Left hindlimb (tissue), 1 donor: ENCODE results near the gene GOLGA8J.
"Not testable (repeated sequence)": the region's sequence is repeated elsewhere in the genome, so short reads cannot be mapped to it uniquely, and the experiment has no call there.

Source experiments
- DNase-seq: peaks from one replicate; pipeline ENCODE4 v3.0.0-alpha.2; 2018

Gene GOLGA8J, protein sequence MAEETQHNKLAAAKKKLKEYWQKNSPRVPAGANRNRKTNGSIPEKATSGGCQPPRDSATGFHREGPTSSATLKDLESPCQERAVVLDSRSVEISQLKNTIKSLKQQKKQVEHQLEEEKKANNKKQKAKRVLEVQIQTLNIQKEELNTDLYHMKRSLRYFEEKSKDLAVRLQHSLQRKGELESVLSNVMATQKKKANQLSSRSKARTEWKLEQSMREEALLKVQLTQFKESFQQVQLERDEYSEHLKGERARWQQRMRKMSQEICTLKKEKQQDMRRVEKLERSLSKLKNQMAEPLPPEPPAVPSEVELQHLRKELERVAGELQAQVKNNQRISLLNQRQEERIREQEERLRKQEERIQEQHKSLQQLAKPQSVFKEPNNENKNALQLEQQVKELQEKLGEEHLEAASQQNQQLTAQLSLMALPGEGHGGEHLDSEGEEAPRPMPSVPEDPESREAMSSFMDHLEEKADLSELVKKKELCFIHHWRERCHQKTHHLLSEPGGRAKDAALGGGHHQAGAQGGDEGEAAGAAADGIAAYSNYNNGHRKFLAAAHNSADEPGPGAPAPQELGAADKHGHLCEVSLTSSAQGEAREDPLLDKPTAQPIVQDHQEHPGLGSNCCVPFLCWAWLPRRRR

DNA sequence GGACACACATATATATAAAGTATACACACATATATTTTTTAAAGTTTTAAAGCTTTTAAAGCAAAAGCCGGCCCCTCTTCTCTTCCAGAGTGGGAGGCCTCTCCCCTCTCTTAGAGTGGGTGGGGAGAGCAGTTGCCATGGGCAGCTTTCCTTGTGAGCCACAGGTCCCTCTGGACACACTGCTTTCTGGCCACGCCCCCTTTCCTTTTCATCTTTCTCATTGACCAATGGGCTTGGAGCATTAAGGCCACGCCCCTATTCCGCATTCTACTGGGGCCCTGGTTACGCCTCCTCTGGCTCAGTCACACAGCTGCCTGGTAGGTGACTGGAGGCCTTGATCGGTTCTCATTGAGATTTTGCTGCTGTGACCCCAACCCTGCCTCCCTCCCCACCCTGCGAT is at the start of gene GOLGA8J:
Gene GOLGA8J (plus strand): TSS at position 301 of the 400 bp plus-strand sequence. CDS start 98 bp downstream, at position 399.
- DNase-seq: not testable (repeated sequence)

DNA sequence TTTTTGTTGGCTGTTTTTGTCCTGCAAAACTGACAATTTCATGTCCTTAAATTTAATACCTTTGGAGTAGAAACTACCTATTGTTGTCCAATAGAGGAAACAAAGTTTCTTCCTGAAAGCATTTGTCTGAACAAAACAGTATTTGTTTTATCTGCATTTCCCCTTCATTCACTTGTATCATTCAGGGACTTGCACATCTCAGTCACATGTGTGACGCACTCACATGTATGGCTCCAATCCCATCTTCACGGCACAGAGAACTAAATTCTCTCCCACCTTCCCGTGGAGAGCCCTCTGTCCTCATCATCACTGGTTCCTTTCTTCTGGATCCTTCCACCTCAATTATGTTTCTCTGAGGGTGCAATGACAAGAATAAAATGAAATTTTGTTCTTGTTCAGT is 49.5 kb upstream of the GOLGA8J start:
- no peak for DNase-seq

DNA sequence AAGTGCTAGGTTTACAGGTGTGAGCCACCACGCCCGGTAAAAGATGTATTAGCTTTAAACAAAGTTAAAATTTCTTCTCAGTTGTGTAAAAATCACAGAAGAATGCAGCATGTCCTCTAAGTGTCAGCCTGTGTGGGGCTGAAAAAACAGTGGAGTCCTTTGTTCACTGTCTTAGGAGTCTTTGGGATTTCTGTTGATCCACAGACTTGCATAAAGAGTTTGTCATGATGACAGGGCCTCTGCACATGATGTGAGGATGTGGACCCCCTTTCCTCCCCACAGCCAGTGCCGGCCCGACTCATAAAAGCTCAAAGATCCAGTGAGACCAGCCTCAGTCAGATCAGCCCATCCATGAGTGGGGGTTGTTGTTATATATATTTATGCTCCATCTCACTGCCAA is 49.0 kb upstream of the GOLGA8J start:
- no peak for DNase-seq

DNA sequence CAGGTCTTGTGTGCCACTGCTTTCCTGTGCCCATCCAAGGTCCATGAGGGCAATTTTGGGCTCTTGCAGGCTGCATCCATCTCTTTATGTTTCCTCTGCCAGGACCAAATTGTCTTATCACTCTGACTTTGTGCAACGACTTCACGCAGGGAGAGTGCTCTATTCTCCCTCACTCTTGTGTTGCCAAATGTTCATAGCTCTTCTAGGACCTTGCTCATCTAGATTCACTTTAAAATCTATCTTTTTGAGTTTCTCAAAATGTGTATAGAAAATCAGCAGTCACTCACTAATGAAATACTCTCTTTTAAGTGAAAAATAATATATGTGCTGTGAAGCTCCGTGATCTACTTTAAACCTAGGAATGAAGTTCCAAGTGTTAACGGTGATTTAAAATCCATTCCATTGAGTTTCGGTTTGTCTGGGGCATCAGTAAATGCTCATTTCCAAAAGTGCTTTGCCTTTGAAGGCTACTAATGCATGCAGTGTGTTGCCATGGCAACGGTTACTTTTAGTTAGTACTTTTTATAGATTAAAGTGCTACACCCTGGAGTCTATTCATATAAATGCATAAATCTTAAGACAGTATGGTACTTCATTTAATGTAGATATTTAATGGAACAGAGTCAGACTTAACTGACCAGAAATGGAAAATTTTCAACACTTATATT is 46.6 kb upstream of the GOLGA8J start:
- DNase-seq: no peak

DNA sequence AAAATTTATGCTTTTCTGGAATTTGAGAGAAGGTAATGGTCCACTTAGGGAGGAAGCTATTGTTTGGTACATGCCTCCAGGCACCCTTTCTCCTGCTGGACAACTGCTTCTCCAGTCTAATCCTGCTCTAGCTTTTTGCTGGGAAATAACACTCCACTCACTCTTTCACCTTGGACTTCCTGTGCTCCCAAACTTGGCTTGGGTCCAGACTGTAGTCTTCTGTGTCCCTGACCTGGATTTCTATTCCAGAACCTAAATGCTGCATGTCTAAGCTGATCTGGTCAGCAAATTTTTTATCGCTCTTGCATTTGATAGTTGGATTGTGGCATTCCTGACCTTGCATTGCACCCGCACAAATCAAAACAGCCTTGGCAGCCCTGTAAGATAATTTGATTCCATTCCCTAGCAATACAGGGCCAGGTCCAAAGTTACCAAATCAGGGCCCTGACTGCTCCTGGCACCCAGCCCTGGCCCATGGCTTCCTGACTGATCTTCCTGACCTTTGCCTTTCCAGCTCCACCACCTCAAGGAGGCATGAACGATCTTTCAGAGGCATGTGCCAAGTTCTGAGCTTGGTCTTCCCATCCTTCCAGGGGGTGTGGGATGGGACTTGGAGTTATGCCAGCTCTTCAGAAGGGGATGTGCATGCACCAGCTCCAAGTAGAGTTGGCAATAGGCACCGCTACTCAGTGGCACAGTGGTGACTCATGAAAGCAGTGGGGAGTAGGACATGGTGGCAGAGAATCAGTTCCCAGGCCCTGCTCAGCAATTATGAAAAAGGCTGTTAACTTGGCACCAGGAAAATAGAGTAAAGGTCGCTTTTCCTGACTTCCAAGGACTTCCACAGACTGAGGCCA is 43.9 kb upstream of the GOLGA8J start:
- no peak for DNase-seq

DNA sequence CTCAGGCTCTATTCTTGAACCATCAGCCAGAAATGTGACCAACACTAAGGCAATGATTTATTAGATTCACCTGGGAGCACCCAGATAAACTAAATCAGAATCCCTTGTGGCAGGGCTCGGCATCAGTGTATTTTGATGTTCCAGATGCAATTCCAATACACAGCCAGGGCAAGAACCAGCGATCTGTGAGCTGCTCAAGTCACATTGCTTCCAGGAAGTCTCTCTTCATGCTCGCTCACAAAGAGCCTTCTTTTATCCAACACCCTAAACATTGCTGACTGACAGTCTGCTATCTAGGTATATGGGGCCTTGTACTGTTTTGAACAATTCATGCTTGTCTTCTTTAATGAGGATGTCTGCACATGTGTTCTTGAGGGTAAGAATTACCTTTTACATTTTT is 40.9 kb upstream of the GOLGA8J start:
- DNase-seq: no peak

DNA sequence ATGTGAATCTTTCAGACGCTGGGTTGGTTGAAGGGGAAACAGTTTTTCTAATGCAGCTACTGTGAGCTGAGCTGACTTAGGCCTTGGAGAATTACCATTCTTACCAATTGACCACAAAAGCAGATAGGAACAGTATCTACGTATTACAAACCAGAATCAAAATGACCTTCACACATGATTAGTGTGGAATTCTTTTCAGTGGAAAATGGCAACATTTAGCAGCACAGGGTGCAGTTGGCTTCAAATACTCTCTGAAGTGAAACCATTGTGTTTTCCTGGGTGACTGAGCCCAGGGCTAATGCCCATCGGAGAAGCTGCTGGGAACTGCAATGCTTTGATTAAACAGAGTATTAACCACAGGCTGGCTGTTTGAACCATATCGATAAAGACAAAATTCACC is 40.2 kb upstream of the GOLGA8J start:
- no peak for DNase-seq

DNA sequence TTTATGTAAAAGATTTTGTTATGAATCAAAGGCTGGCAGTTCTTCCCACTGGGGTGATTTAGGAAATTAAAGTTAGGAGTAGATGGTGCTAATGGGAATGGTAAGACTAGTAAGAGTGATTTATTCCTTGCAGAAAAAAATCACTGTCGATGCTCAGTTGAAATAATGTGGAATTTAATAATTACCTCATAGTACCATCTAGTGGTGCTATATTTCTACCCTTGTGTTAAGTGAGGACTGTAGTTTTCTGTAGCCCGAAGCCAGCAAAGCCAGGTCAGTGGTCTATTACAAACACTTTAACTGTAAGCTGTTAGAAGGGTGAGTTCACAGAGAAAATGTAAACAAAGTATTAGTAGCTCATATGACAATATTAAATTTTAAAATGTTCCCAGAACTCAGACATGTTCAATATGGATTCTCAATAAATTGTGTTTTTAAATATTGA is 39.5 kb upstream of the GOLGA8J start:
- no peak for DNase-seq

DNA sequence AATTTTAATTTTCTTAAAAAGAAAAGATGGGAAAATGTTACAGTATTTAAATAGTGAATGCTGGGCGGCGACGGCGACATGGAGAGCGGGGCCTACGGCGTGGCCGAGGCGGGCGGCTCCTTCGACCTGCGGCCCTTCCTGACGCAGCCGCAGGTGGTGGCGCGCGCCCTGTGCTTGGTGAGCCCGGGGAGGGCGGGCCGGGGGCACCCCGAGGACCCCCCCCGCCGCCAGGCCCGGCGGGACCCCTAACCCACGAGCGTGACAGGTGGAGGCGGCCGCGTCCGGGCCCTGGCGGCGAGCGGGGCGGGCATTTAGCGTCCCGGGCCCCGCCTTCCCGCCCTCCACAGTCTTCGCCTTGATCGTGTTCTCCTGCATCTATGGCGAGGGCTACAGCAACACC is 38.4 kb upstream of the GOLGA8J start:
- no peak for DNase-seq

DNA sequence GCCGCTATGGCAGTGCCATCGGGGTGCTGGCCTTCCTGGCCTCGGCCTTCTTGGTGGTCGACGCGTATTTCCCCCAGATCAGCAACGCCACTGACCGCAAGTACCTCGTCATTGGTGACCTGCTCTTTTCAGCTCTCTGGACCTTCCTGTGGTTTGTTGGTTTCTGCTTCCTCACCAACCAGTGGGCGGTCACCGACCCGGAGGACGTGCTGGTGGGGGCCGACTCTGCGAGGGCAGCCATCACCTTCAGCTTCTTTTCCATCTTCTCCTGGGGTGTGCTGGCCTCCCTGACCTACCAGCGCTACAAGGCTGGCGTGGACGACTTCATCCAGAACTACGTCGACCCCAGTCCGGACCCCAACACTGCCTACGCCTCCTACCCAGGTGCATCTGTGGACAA is 37.9 kb upstream of the GOLGA8J start:
- not testable (repeated sequence) for DNase-seq

DNA sequence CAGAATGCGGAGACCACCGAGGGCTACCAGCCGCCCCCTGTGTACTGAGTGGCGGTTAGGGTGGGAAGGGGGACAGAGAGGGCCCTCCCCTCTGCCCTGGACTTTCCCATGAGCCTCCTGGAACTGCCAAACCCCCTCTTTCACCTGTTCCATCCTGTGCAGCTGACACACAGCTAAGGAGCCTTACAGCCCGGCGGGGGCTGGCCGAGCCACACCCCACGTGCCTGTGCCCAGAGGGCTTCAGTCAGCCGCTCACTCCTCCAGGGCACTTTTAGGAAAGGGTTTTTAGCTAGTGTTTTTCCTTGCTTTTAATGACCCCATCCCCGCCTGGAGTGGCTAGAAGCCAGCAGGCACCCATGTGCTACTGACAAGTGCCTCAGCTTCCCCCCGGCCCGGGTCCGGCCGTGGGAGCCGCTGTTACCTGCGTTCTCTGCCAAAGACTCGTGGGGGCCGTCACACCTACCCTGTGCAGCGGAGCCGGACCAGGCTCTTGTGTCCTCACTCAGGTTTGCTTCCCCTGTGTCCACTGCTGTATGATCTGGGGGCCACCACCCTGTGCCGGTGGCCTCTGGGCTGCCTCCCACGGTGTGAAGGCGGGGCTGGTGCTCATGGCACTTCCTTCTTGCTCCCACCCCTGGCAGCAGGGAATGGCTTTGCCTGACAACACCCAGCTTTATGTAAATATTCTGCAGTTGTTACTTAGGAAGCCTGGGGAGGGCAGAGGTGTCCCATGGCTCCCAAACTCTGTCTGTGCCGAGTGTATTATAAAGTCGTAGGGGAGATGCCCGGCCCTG is 37.3 kb upstream of the GOLGA8J start:
- DNase-seq: not testable (repeated sequence)

DNA sequence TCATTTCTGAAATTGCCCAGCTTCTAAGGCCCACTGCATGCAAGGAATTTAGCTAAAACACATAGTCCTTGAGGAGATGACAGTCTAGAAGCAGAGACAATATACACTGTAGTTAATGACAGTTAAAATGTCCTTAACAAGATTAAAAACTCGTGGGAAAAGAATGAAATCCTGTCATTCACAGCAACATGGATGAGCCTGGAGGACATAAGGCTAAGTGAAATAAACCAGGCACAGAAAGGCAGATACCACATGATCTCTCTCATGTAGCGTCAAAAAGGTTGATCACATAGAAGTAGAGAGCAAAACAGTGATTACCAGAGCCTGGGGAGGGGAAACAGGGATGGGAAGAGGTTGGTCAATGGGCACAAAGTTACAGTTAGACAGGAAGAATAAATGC is 36.3 kb upstream of the GOLGA8J start:
- DNase-seq: no peak

DNA sequence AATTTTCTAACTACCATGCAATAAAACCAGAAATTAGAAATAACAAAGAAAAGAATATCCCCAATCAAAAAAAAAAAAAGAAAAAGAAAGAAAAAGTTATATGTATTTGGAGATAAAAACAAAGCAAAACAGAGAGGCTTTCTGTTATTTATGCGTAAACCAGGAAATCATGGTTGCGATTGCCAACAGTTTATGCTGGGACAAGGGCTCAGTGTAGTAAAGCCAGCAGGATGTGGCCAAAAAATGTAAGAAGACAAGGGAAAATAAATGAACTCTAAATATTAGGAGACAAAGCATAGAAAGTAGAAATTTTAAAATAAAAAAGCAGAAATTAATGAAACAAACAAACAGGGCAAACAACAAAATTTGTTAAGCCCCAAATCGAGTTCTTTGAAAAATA is 27.2 kb upstream of the GOLGA8J start:
- no peak for DNase-seq

DNA sequence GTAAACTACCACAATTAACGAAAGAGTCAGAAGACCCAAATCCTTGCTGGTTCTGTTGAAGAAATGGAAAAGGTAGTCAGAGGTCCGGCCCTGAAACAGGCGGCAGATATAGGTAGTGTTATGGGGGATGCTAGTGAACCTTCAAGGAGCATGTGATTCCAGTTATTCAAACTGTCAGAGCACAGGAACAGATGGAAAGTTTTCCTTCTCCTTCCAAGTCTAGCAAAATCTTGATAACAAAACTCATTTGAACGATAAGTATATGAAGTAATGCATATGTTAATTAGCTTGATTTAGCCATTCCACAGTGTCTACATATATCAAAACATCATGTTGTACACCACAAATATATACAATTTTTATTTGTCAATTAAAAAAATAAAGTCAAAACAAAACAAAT is 26.6 kb upstream of the GOLGA8J start:
- DNase-seq: no peak

DNA sequence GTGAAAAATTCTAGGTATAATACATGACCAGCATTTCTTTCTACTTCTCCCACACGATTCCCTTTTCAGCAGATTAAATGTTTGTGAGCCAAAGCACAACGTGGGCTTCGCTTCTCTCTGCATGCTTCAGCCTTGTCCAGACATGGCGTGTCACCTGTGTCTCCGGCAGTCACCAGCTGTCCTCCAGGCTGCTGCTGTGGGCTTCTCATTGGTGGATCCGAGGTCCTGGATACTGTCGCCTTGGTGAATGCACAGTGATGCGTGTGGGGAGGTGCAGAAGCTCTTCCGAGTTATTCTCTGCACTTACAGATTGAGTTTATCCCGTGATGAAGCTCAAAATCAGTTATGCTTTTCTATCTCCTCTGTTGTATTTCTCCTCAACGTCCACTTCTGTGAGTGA is 23.0 kb upstream of the GOLGA8J start:
- DNase-seq: no peak

DNA sequence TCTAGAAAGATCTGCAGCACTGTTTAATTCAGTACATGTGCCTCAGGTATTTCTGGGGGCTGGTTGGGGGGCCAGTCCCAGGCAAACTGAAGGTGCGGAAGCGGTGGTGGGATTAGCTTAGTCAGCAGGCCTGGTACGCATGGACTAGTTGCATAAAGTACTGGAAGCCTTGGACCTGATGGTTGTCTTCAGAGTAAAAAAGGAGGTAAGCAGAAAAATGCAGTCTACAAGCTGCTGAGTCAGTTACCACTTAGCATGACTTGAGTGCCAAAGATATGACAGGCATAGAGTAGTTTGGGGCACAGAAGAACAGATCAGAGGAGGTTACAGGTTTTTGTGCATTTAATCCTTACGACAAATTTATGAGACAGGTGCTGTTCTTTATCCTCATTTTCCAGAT is 19.9 kb upstream of the GOLGA8J start:
- DNase-seq: no peak

DNA sequence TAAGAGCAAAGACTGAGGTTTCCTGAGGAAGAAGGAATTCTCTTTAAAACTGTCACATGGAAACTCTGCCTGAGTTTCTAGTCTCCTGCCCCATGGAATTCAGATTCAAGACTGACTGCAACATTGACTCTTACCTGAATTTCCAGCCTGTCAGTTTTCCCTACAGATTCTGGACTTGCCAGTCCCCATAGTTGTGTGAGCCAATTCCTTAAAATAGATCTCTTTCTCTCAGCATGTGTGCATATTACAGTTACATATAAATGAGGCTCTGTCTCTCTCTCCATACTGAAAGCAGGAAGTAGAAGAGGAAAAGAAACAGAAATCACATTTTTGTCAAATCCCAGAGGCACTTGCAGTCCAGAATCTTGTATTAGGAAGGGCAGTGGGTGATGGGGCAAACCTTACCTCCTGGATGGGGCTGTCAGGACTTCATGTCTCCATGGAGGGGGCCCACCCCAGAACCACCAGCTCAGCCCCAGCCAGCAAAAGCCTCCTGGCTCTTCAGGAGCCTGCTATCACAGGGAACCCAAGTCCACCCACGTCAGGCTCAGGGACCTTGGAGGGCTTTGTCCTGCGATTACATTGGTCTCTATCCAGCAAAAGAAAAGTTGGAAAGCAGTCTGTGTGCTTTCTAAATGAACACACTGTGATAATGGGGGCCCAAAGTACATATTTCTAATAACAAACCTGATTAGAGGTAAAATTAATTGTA is 18.8 kb upstream of the GOLGA8J start:
- no peak for DNase-seq

DNA sequence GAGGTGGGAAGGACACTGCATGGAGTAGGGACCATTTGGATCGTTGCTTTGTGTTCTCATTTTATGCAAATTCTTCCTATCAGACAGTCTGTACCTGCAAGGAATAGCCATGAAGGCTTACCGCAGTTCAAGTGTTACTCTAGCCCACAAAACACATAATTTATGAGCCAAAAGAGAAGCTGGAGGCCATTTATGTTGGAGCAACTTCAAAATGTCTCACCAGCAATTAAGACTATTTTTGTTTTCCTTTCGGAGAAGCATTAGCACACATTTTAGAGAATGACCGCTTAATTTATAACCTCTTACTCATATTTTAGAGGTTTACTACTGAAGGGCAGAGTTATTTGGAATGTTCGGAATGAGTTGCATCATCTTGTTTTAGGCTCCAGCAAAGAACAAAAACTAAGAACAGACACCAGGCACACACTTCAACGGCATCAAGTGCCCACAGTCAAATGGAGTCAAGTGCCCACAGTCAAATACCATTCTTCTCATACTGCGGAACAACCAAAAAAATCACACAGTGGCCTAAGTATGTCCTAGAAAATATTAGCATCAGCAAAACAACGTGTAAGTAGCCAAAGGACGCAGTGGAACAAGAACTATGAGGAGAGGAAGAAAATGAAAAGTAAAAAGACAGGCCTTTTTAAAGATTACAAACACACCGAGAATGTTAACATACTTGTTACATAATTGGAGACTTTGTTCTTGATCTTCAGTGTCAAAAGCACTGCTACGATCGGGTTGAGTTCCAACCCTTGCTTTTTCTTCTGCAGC is 17.5 kb upstream of the GOLGA8J start:
- no peak for DNase-seq

DNA sequence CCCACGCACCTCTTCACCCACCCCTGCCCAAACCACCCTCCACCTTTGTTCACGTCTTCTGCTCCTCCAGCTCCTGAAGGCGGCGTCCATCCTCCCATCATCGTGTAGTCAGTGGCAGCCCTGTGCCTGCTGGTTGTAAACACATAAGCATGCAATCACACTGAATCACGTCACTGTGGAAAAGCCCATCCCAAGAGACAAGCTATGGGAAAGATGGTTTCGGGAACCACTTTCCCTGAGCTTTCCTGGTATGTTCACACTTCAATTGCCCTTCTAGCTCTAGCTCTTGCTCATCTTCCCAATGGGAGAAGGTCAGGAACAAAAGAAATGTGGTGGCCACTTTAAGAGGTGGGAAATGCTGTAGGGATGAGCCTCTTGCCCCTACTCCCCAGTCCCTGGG is 14.4 kb upstream of the GOLGA8J start:
- DNase-seq: no peak

DNA sequence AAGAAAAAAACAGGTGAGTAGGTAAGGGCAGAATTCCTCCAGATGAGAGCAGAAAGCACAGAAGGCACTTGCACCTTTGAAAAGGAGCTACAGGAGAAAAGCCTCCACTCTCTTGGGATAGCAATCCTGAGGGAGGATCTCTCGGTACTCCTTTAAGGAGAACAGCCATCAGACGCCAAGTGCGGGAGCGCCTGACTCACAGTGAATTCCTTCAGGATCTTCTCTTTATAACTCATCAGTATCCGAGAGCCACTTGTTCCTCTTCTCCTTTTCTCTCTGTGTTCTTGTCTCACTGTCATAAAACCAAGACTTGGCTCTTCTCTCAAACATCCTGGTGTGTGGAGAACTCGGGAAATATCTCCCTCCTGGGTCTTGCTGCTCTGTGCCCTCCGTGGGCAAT is 10.1 kb upstream of the GOLGA8J start:
- no peak for DNase-seq

DNA sequence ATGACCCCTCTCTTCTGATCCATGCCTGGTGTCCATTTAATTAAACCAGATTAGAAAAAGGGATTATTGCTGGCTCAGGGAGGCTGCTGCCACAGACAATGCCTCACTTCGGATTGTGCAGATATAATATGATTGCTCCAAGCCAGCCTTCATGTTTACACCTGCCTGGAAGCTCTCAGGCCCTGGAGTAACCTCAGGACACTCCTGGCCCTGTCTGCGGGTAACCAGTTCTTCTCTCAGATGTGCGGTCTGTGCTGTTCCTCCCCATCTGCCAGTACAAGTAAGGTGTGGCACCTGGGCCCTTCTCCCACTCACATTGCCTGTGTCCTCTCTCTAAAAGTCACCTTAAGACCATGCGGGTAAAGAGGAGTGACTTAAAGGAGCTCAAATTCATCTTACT is 8.8 kb upstream of the GOLGA8J start:
- no peak for DNase-seq
